T-helper 2 cell (primary cell): Measurements from ENCODE around the gene ABCA12.
A peak's percentile ranks its signal among the peaks of the same experiment; 100 is the strongest.

Source experiments
- DNase-seq, 5 experiments: peaks; one replicate each; pipeline versions ENCODE4 v3.0.0 to v3.0.0-alpha.2; 2012 to 2022

The ABCA12 gene

DNA sequence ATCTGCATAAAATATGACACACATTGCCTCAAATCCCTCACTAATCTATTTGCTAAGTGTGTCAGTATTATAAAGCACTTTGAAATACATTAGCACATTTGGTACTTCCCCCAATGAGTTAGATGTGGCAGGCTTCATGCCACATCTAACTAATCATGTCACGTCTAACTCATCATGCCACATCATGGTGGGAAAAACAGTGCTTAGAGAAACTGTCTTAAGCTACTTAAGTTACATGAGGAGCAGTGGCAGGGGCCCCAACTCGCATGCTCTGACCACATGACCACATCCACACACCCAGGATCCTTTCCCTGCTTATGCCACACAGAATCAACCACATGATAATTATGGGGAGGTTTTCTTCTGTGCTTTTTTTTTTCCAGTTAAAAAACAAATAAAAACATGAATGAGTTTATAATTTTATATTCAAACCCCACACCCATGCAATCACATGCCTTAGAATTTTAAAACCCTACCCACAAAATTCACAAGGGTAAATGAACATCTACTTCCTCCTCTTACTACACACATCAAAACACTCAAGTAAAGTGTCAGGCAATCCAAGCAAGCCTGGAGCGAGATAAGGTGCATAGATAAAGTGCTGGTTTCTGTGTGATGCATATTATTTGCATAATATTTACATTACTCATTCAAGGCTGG, 1.6 kb downstream of the ABCA12 start:
- peak in 1 of 5 experiments; percentile 33 for DNase-seq

DNA sequence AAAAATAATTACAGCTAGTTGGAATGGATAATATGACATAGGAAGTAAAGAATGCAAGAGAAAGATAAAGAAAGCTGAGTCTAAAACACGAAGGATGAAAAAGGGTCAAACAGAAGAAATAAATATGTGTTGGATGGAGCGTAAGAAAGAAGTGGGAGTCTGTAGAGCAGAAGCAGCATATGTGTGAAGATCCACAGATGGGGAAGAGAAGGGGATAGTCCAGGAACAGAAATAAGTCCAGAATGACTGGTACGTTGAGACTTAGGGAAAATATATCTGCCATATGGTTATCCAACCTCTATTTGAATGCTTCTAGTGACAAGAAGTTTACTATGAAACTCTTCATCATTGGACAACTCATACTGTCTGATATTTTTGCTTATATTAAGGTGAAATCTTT, 18.0 kb downstream of the ABCA12 start:
- DNase-seq = no peak

GRCh38 chr2:215119847-215120246, 18.6 kb downstream of the ABCA12 start:
- DNase-seq = no peak

GRCh38 chr2:215110918-215111317, 27.5 kb downstream of the ABCA12 start:
- no peak for DNase-seq

DNA sequence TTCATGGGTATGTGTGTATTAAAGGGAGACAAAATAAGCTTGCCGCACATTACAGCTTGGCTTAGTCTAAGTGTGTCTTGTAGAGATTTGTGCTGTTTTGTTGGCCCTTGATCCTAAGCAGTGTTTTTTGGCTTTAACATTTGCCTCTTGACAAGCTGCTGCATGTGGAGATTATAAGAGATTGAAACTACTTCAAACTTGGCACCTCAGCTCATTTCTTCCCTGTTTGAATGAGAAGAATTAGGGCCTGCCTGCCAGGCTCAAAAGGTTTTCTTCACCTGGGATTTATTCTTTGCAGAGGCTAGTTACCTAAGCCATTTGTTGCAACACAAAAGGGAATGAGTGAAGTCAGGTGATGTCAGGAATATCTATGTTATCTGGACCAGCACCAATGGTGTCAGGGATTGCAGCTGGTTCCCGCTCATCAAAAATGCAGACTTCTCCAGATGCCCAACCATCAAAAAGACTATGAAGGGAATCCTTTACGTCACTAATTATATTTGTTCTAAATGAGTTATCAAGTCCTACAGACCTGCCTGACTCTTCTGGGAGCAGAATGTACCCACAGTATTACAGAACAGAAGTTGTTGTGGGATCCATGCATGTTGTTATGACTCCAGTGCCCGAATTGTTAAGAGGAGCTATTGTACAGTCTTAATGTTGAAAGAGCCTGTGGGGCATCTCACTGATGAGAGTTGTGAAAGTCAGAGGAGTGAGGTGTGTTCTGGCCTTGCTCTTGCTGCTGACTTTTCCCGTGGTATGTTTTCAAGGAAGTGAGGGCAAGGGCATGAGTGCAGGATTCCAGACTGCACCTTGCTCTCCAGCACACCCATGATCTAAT, 31.0 kb downstream of the ABCA12 start:
- DNase-seq = no peak

GRCh38 chr2:215105607-215106354, 32.6 kb downstream of the ABCA12 start:
- DNase-seq = no peak

GRCh38 chr2:215104226-215104625, 34.2 kb downstream of the ABCA12 start:
- DNase-seq = no peak

DNA sequence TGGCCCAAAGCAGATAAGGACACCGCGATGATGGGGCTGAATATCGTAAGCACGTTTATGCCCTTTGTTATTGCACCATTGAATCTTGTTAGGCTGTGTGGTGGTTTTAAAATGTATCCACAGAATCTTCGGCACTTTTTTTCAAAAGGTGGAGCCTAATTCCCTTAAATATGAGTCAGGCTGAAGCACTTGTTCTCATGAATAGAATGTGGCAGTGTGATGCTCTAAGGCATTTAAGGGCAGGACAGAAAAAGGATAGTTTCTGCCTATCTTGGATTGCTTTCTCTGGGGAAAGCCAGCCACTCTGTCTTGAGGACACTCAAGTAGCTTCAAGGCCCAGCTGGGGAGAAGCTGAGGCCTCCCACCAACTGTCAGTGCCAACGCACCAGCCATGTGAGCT, 39.6 kb downstream of the ABCA12 start:
- no peak for DNase-seq

DNA sequence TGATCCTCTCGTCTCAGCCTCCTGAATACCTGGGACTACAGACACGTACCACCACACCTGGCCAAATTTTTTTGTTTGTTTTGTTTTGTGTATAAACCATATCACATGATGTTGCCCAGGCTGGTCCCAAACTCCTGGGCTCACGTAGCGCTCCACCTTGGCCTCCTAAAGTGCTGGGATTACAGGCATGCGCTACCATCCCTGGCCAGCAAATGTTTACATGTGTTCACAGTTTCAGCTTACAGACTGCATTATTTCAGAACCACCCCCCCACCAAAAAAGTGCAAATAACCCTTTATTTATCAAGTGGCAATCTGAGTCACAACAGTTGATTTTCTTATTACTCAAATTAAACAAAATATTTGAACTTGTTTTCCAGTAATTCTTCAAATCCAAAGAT, 54.3 kb downstream of the ABCA12 start:
- DNase-seq = no peak

DNA sequence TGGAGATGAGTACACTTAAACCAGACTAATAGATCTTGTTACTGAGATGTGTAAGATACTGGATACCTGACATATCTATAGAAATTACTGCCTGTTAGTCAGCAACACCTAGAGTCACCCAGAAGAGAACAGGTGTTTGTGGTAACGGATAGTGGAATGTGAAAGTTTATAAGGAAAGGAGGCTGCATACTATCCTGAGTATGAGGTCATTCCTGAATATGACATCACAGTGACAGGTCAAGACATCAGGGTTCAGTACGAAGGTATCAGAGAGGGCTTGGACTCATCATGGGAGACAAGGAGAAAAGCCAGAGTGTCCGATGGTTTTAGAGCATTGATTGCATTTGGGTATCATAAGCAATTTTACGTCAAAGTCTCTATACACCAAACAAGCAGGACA, 55.3 kb downstream of the ABCA12 start:
- DNase-seq = no peak

DNA sequence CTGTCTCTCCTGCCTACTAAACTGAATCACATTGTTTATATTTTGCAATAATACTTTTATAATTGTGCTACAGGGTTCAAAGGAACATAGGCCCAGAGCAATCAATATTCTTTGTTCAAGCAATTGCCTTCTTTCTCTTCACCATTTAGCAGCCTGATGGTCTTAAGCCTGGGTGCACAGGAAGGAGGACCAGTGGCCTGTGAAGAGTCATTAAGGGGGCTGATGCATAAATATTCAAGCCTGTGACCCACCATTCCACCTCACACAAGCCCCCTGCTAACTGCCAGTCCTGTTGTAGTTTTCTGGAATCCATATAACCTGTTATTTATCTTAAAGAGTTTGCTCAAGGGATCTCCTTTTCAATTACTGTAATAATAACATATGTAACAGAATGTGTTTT, 56.0 kb downstream of the ABCA12 start:
- no peak for DNase-seq

GRCh38 chr2:215080545-215080944, 57.9 kb downstream of the ABCA12 start:
- DNase-seq = no peak

DNA sequence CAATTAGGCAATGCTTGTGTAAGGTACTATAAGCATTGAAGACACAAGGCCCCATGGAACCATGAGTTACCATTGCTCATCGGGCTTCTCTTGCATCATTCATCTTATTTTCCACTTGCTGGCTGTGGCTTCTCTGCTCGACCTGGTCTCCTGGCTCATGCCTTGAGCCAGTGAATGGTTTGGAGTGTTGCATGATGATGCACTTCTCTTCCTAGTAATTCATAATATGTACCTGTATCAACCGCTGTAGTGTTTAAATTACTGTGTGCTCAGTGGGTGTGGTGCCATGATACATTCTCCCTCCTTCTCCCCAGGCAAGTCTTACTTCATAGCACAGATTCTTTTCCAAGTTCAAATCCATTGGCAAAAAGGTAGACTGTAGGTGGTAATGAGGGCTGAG, 66.8 kb downstream of the ABCA12 start:
- no peak for DNase-seq

DNA sequence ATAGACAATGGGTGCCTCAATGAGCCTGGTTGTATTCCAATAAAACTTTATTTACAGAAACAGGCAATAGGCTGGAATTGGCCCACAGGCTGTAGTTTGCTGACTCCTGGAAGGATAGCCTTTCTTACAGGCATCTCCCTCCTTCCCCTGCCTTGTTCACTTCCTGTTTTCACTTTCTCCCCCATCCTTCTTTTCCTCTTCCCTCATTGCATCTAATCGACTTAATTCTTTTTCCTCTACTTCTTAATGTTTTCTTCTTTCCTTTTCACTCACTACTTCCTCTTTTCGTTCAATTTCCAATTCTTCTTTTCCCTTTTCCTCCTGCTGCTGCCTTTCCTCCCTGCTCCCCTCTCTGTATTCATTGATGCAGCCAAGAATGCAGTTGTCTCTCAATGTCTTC, 70.0 kb downstream of the ABCA12 start:
- no peak for DNase-seq

- no peak for DNase-seq
Measured at GRCh38 chr2:215066124-215066523, 72.3 kb downstream of the ABCA12 start.

- DNase-seq = no peak
Measured at GRCh38 chr2:215063526-215063925, 74.9 kb downstream of the ABCA12 start.

- DNase-seq = no peak
Measured at GRCh38 chr2:215060861-215061536, 77.4 kb downstream of the ABCA12 start.

DNA sequence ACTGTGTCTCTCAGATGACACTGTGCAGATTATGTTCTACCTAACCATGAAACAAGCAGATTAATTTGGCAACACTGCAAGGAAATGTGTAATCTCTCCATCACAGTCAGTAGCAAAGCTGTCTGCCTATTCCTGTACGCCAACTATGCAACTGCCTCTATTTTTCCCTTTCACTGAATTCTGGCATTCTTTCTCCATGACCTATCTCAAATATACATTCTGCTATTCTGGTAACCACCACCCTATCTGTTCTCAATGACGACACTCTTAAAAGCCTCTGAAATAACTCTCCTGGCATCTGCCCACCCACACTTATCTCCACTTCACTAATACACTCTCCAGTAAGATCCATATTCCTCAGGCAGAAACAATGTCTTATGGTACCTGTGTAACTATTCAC, 78.7 kb downstream of the ABCA12 start:
- DNase-seq = no peak

DNA sequence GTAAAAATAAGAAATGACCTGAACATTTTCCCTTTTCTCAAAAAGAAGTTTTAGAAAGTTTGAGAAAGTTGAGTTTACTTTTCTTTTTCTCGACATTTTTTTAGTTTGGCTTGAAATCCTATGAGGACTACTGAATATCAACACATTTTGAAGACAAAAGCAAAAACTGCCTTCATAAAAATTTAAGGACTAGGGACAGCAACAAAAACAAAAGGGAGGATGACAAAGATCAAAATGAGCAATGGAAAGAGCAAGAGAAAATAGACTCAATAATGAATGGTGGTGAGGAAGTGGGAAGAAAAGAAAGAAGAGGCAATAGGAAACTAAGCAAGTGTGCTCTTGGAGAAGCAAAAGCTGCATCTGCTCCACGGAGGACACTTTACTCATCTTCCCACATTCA, 82.5 kb downstream of the ABCA12 start:
- DNase-seq = no peak

DNA sequence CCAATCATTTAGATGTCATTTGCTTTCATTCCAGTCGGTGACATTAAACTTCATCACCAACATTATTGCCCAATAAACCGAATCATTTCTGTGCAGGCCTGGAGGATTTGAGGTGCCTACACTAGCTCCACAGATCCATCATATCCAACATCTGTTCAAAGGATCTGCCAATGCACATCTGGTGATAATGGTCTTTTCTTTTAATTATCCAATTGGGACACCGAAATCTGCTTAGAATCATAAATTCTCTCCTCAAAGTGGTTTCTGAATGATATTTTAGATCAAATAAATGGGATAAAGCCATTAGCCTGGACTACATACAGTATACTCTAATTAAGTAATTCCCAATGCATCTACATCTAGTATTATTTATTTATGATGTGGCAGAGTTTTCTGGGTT, 85.6 kb downstream of the ABCA12 start:
- DNase-seq = no peak

- DNase-seq = no peak
Measured at GRCh38 chr2:215052404-215052803, 86.0 kb downstream of the ABCA12 start.

- no peak for DNase-seq
Measured at GRCh38 chr2:215049341-215049740, 89.1 kb downstream of the ABCA12 start.

- no peak for DNase-seq
Measured at GRCh38 chr2:215038421-215038820, 100.0 kb downstream of the ABCA12 start.
